Liver (tissue), 9 donors: ENCODE results near the gene BRSK2. TPM values are rescaled to one million over a fixed set of nuclear protein-coding genes. Genes with fewer than 3 reads are reported as not detected.

Source experiments
- DNase-seq: peaks from one replicate; pipeline ENCODE4 v3.0.0-alpha.2; 2017; ENCODE audit warnings: low spot score
- H3K27ac ChIP-seq, 2 donors: one replicate each; pipeline ENCODE4 v1.7.0; 2013; ENCODE audit warnings: inconsistent platforms in 2 of 2, low read length in 2 of 2, control low read depth in 1 of 2, low read depth in 1 of 2, mild to moderate bottlenecking in 1 of 2
- H3K27me3 ChIP-seq, 4 donors: one replicate each; pipeline versions ENCODE4 v1.6.1 to v1.7.0; 2013; ENCODE audit warnings: low read length in 3 of 4, inconsistent platforms in 1 of 4, mild to moderate bottlenecking in 1 of 4, moderate library complexity in 1 of 4; ENCODE audit not compliant: control insufficient read depth in 4 of 4, insufficient read depth in 4 of 4
- H3K36me3 ChIP-seq, 4 donors: one replicate each; pipeline versions ENCODE4 v1.6.1 to v1.7.0; 2013; ENCODE audit warnings: low read length in 3 of 4, mild to moderate bottlenecking in 3 of 4, low read depth in 1 of 4, moderate library complexity in 1 of 4; ENCODE audit not compliant: control insufficient read depth in 4 of 4, insufficient read depth in 3 of 4
- H3K4me1 ChIP-seq, 4 donors: one replicate each; pipeline versions ENCODE4 v1.6.1 to v1.7.0; 2013; ENCODE audit warnings: low read length in 3 of 4, mild to moderate bottlenecking in 3 of 4, moderate library complexity in 1 of 4; ENCODE audit not compliant: control insufficient read depth in 4 of 4, insufficient read depth in 4 of 4
- H3K4me3 ChIP-seq, 3 donors: one replicate each; pipeline versions ENCODE4 v1.6.1 to v1.7.0; 2013; ENCODE audit warnings: low read length in 3 of 3, control low read depth in 1 of 3, low read depth in 1 of 3, mild to moderate bottlenecking in 1 of 3
- H3K9ac ChIP-seq, 2 donors: one replicate each; pipeline ENCODE4 v1.7.0; 2013; ENCODE audit warnings: low read length in 2 of 2, mild to moderate bottlenecking in 2 of 2, moderate library complexity in 2 of 2, control low read depth in 1 of 2, low read depth in 1 of 2
- H3K9me3 ChIP-seq, 4 donors: one replicate each; pipeline versions ENCODE4 v1.6.1 to v1.7.0; 2013; ENCODE audit warnings: low read length in 3 of 4; ENCODE audit not compliant: control insufficient read depth in 4 of 4
- ATF3 ChIP-seq: IDR thresholded peaks from 2 replicates; pipeline ENCODE4 v1.6.1; 2016; ENCODE audit warnings: antibody characterized with exemption
- CTCF ChIP-seq: fragments of 150-350 bp; IDR thresholded peaks from 2 replicates; pipeline ENCODE4 v1.5.1; 2017; ENCODE audit warnings: improper control_type of control experiment, low read depth, low read length; ENCODE audit not compliant: missing input control
- EGR1 ChIP-seq, 2 donors: IDR thresholded peaks; 2 replicates each; pipeline ENCODE4 v1.6.1; 2016 to 2018; ENCODE audit warnings: antibody characterized with exemption in 2 of 2, low read depth in 2 of 2
- GABPA ChIP-seq, 2 donors: IDR thresholded peaks in 1 of 2; conservative IDR thresholded peaks in 1 of 2; 2 replicates each; pipeline ENCODE4 v1.6.1; 2016; ENCODE audit warnings: antibody characterized with exemption in 2 of 2, mild to moderate bottlenecking in 1 of 2, moderate library complexity in 1 of 2
- HNF4A ChIP-seq, 2 donors: conservative IDR thresholded peaks; 2 replicates each; pipeline ENCODE4 v1.6.1; 2016; ENCODE audit warnings: antibody characterized with exemption in 2 of 2, mild to moderate bottlenecking in 2 of 2
- HNF4G ChIP-seq: IDR thresholded peaks from 2 replicates; pipeline ENCODE4 v1.6.1; 2016; ENCODE audit warnings: antibody characterized with exemption
- RXRA ChIP-seq, 2 donors: IDR thresholded peaks; 2 replicates each; pipeline ENCODE4 v1.6.1; 2017 to 2018; ENCODE audit warnings: antibody characterized with exemption in 2 of 2, mild to moderate bottlenecking in 1 of 2
- SP1 ChIP-seq: IDR thresholded peaks from 2 replicates; pipeline ENCODE4 v1.6.1; 2018; ENCODE audit warnings: antibody characterized with exemption, mild to moderate bottlenecking
- TAF1 ChIP-seq: conservative IDR thresholded peaks from 2 replicates; pipeline ENCODE4 v1.6.1; 2016; ENCODE audit warnings: antibody characterized with exemption, mild to moderate bottlenecking
- YY1 ChIP-seq: IDR thresholded peaks from 2 replicates; pipeline ENCODE4 v1.6.1; 2016; ENCODE audit warnings: antibody characterized with exemption, mild to moderate bottlenecking
- WGBS: extraction: QIAGEN DNeasy Blood & Tissue Kit; methylation state at CpG from one replicate; pipeline ENCODE4 v1.1.7; 2013; 5-methylcytosine and 5-hydroxymethylcytosine counted together
- polyA plus RNA-seq, 2 donors: library from polyadenylated mRNA; stranded (reverse) in 1 of 2; unstranded in 1 of 2; fragments of 200-250 nt in 1 of 2; fragments of >200 nt in 1 of 2; fragmentation: Nextera tagmentation in 1 of 2; extraction: Ambion mirVana in 1 of 2; gene quantifications; one replicate each; pipeline versions ENCODE4 v1.2.1 to v1.2.3, GENCODE V29; 2013 to 2015
- total RNA-seq, 2 donors: library from RNA; depleted of rRNA; stranded (reverse); fragments of >200 nt; gene quantifications; one replicate each; pipeline ENCODE4 v1.2.3, GENCODE V29; 2014
- TF ChIP-seq, protein P1 (sequence below): IDR thresholded peaks from 2 replicates; pipeline ENCODE4 v1.6.1; 2016; ENCODE audit warnings: antibody characterized with exemption, mild to moderate bottlenecking
- TF ChIP-seq, protein P2 (sequence below): IDR thresholded peaks from 2 replicates; pipeline ENCODE4 v1.6.1; 2016; ENCODE audit warnings: antibody characterized with exemption
- TF ChIP-seq, protein P3 (sequence below): IDR thresholded peaks from 2 replicates; pipeline ENCODE4 v1.6.1; 2016; ENCODE audit warnings: antibody characterized with exemption
- donor health status: healthy.
- donor health status: healthy.
- donor health status: healthy.
- donor health status: healthy.
- donor health status: healthy.

The BRSK2 gene
- total and polyA plus RNA-seq, 4 donors = 0.05 to 0.17 TPM; not detected in 2

- Histone ChIP-seq H3K4me3 (no peak overlapping the region), H3K27ac (no peak overlapping the region), H3K9me3 (no peaks in the 10 kb centered on the region), H3K9ac (no peak overlapping the region), H3K27me3 (no peaks in the 10 kb centered on the region), H3K36me3 (no peaks in the 10 kb centered on the region), H3K4me1 (no peaks in the 10 kb centered on the region)
- 77% methylated on average over 34 of the region's 34 CpGs for WGBS
- DNase-seq = no peak
- TF ChIP-seq, protein P1, sequence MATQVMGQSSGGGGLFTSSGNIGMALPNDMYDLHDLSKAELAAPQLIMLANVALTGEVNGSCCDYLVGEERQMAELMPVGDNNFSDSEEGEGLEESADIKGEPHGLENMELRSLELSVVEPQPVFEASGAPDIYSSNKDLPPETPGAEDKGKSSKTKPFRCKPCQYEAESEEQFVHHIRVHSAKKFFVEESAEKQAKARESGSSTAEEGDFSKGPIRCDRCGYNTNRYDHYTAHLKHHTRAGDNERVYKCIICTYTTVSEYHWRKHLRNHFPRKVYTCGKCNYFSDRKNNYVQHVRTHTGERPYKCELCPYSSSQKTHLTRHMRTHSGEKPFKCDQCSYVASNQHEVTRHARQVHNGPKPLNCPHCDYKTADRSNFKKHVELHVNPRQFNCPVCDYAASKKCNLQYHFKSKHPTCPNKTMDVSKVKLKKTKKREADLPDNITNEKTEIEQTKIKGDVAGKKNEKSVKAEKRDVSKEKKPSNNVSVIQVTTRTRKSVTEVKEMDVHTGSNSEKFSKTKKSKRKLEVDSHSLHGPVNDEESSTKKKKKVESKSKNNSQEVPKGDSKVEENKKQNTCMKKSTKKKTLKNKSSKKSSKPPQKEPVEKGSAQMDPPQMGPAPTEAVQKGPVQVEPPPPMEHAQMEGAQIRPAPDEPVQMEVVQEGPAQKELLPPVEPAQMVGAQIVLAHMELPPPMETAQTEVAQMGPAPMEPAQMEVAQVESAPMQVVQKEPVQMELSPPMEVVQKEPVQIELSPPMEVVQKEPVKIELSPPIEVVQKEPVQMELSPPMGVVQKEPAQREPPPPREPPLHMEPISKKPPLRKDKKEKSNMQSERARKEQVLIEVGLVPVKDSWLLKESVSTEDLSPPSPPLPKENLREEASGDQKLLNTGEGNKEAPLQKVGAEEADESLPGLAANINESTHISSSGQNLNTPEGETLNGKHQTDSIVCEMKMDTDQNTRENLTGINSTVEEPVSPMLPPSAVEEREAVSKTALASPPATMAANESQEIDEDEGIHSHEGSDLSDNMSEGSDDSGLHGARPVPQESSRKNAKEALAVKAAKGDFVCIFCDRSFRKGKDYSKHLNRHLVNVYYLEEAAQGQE = no peak
- no peak for TF ChIP-seq ATF3
- no peak for TF ChIP-seq TAF1
- TF ChIP-seq SP1 = no peak
- TF ChIP-seq, protein P2, sequence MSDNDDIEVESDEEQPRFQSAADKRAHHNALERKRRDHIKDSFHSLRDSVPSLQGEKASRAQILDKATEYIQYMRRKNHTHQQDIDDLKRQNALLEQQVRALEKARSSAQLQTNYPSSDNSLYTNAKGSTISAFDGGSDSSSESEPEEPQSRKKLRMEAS = no peak
- TF ChIP-seq HNF4G = no peak
- TF ChIP-seq YY1 = no peak
- TF ChIP-seq, protein P3, sequence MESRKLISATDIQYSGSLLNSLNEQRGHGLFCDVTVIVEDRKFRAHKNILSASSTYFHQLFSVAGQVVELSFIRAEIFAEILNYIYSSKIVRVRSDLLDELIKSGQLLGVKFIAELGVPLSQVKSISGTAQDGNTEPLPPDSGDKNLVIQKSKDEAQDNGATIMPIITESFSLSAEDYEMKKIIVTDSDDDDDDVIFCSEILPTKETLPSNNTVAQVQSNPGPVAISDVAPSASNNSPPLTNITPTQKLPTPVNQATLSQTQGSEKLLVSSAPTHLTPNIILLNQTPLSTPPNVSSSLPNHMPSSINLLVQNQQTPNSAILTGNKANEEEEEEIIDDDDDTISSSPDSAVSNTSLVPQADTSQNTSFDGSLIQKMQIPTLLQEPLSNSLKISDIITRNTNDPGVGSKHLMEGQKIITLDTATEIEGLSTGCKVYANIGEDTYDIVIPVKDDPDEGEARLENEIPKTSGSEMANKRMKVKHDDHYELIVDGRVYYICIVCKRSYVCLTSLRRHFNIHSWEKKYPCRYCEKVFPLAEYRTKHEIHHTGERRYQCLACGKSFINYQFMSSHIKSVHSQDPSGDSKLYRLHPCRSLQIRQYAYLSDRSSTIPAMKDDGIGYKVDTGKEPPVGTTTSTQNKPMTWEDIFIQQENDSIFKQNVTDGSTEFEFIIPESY = no peak
- no peak for TF ChIP-seq RXRA (IDR thresholded peaks at IDR 0.05)
- TF ChIP-seq CTCF = no peak
- no peak for TF ChIP-seq HNF4A (conservative IDR thresholded peaks at IDR 0.05)
- no peak for TF ChIP-seq GABPA (IDR thresholded peaks at IDR 0.05 in 1 of 2, conservative IDR thresholded peaks at IDR 0.05 in 1 of 2)
- TF ChIP-seq EGR1 (IDR thresholded peaks at IDR 0.05; ENCODE audit: low read depth in 2 of 2) = no peak
Observed at GRCh38 chr11:1399386-1400316, 9.9 kb downstream of the BRSK2 start.
